ENCODE data around the gene CHMP4A. TPM values are rescaled to one million over a fixed set of nuclear protein-coding genes. Genes with fewer than 3 reads are reported as not detected.
A peak's percentile ranks its signal among the peaks of the same experiment; 100 is the strongest.

The CHMP4A gene
- total RNA-seq, 1 experiment from 2014 or later: 34.6 TPM

- TF ChIP-seq CTCF (IDR thresholded peaks at IDR 0.05 in 2 of 3, conservative IDR thresholded peaks at IDR 0.05 in 1 of 3; ENCODE audit: borderline replicate concordance in 1 of 3, insufficient read depth in 1 of 3, low read depth in 2 of 3, low read length in 2 of 3): peak; percentile 23 to 64 (median 40); a peak in 3 of 6 replicates
- TF ChIP-seq ELF1 (IDR thresholded peaks at IDR 0.05; ENCODE audit: borderline replicate concordance, low read depth): no peak; the same call in 1 of the 2 replicates
- peak; percentile 61 for TF ChIP-seq RAD21 (IDR thresholded peaks at IDR 0.05; ENCODE audit: low read depth)
- TF ChIP-seq POLR2AphosphoS5 (IDR thresholded peaks at IDR 0.05; ENCODE audit: low read depth, low read length): peak; percentile 88
- TF ChIP-seq MAX (IDR thresholded peaks at IDR 0.05): peak; percentile 83
Observed at GRCh38 chr14:24215495-24216344, 2.4 kb upstream of the CHMP4A start, which contains the start of gene MDP1 (continued).

- ChIA-PET RAD21 (ENCODE audit: low non-redundant PET in 1 of 2, low total read pairs in 2 of 2, uncharacterized antibody in 2 of 2, unreplicated experiment in 2 of 2) (no interaction called here), POLR2A (interaction anchor here (0.7 to 1.5 kb wide), 8 partner anchors 19 to 218 kb away, joined by 3 to 8 read pairs (median 4); partner anchors contain the start of genes DHRS1, IPO4, IRF9 and NOP9)
Observed at GRCh38 chr14:24213866-24214662, 776 bp upstream of the CHMP4A start.

More at GRCh38 chr14:24213866-24214662, 776 bp upstream of the CHMP4A start:
- peaks cover 22 to 29% of the 10 kb centered on the region in 2 experiments for H3K4me1 ChIP-seq (ENCODE audit: control insufficient read depth in 1 of 2, insufficient read depth in 2 of 2, low read length in 2 of 2)
- no peaks in the 10 kb centered on the region for H3K27me3 ChIP-seq (ENCODE audit: insufficient read depth, low read length)
- CTCF ChIA-PET: interaction anchor here (0.6 to 2.6 kb wide), 8 partner anchors 28 to 218 kb away, joined by 3 to 9 read pairs (median 4); partner anchors contain the start of genes CIDEB, IRF9 and TINF2
- H3K4me3 ChIP-seq (replicated peaks in 1 of 2; ENCODE audit: low read depth in 1 of 2, low read length in 2 of 2): peak overlapping the region; percentile 51 to 89
- TF ChIP-seq EGR1 (IDR thresholded peaks at IDR 0.05; ENCODE audit: low read depth) (no peak), CTCF (IDR thresholded peaks at IDR 0.05 in 2 of 3, conservative IDR thresholded peaks at IDR 0.05 in 1 of 3; ENCODE audit: borderline replicate concordance in 1 of 3, insufficient read depth in 1 of 3, low read depth in 2 of 3, low read length in 2 of 3) (peak in 1 of 3 experiments; percentile 22; a peak in 1 of 6 replicates)
- BruUV-seq (replicated peaks): TSS peak; percentile 92
- ATAC-seq: no peak
- no peaks in the 10 kb centered on the region for H3K9me2 ChIP-seq (ENCODE audit: insufficient read depth)
- no peaks in the 10 kb centered on the region for H4K20me1 ChIP-seq (ENCODE audit: insufficient read depth)
- H3K4me2 ChIP-seq (ENCODE audit: low read length): peak overlapping the region; percentile 87
- H3K27ac ChIP-seq (ENCODE audit: low read depth, low read length): peak overlapping the region; percentile 96
- intact Hi-C loops (cut with micrococcal nuclease): loop anchor here (5.0 to 10.0 kb wide), 2 partner anchors 102 to 221 kb away; partner anchors contain the start of genes DCAF11 and NRL
- H3K9me3 ChIP-seq (ENCODE audit: control insufficient read depth in 1 of 2, insufficient read depth in 1 of 2, low read depth in 1 of 2, low read length in 2 of 2): no peaks in the 10 kb centered on the region
- peaks cover 9 to 15% of the 10 kb centered on the region in 2 experiments; a peak in 2 of 4 replicates for H3K36me3 ChIP-seq (ENCODE audit: control insufficient read depth in 1 of 2, insufficient read depth in 2 of 2, low read length in 2 of 2)
- H2AFZ ChIP-seq (ENCODE audit: low read depth, low read length, poor library complexity, severe bottlenecking): no peak overlapping the region
- no peak for DNase-seq (ENCODE audit: low read depth, low spot score)
- peaks cover 14% of the 10 kb centered on the region; the same call in 1 of the 2 replicates for H3K79me2 ChIP-seq (ENCODE audit: insufficient read depth, low read length)
- peak overlapping the region; percentile 96 for H3K9ac ChIP-seq (ENCODE audit: low read length)

Data from HCT116 (cell line).